DOHH2 (cell line): ENCODE results near the gene LBX2.
"Not testable (repeated sequence)": the region's sequence is repeated elsewhere in the genome, so short reads cannot be mapped to it uniquely, and the experiment has no call there.

Experiments
- H3F3A ChIP-seq: fragments of 200-600 bp; sonication (generic), shearing (Covaris generic); 2 replicates; pipeline ENCODE4 v1.6.0; 2016; ENCODE audit warnings: antibody characterized with exemption, mild to moderate bottlenecking; ENCODE audit not compliant: control insufficient read depth, insufficient read depth
- H3K27ac ChIP-seq: fragments of 200-600 bp; sonication (generic); 2 replicates; pipeline ENCODE4 v1.5.1; 2014; ENCODE audit warnings: low read depth, mild to moderate bottlenecking, low read length, moderate library complexity
- H3K27me3 ChIP-seq: fragments of 200-600 bp; sonication (generic); 2 replicates; pipeline ENCODE4 v1.6.1; 2014; ENCODE audit warnings: mild to moderate bottlenecking, low read length, mixed read lengths; ENCODE audit not compliant: control insufficient read depth
- H3K36me3 ChIP-seq: fragments of 200-600 bp; sonication (generic); 2 replicates; pipeline ENCODE4 v1.6.1; 2014; ENCODE audit warnings: mild to moderate bottlenecking, low read length, moderate library complexity, mixed read lengths; ENCODE audit not compliant: control insufficient read depth
- H3K4me1 ChIP-seq: fragments of 200-600 bp; sonication (generic); 2 replicates; pipeline ENCODE4 v1.6.1; 2014; ENCODE audit warnings: mild to moderate bottlenecking, low read length, mixed read lengths; ENCODE audit not compliant: control insufficient read depth
- H3K4me2 ChIP-seq: fragments of 200-600 bp; sonication (generic); 2 replicates; pipeline ENCODE4 v1.6.0; 2014; ENCODE audit warnings: mild to moderate bottlenecking, low read length, moderate library complexity
- H3K4me3 ChIP-seq: fragments of 200-600 bp; sonication (generic); 2 replicates; pipeline ENCODE4 v1.5.1; 2014; ENCODE audit warnings: mild to moderate bottlenecking, low read length, mixed read lengths
- H3K79me2 ChIP-seq: fragments of 200-600 bp; sonication (generic); 2 replicates; pipeline ENCODE4 v1.6.1; 2014; ENCODE audit warnings: mild to moderate bottlenecking, low read length, mixed read lengths; ENCODE audit not compliant: control insufficient read depth
- H3K9me2 ChIP-seq: fragments of 200-600 bp; sonication (generic); replicated peaks from 2 replicates; pipeline ENCODE4 v1.6.1; 2014; ENCODE audit warnings: mild to moderate bottlenecking, low read length, mixed read lengths; ENCODE audit not compliant: control insufficient read depth
- H3K9me3 ChIP-seq: fragments of 200-600 bp; sonication (generic); 2 replicates; pipeline ENCODE4 v1.6.1; 2014; ENCODE audit warnings: antibody characterized with exemption, low read length, mixed read lengths; ENCODE audit not compliant: control insufficient read depth, insufficient read depth
- H4K20me1 ChIP-seq: fragments of 200-600 bp; sonication (generic); 2 replicates; pipeline ENCODE4 v1.6.0; 2014; ENCODE audit warnings: low read depth, mild to moderate bottlenecking, antibody characterized with exemption, low read length, moderate library complexity; ENCODE audit not compliant: control insufficient read depth, insufficient read depth
- CTCF ChIP-seq: fragments of 200-600 bp; sonication (generic); IDR thresholded peaks from one replicate; pipeline ENCODE4 v1.5.1; 2014; ENCODE audit warnings: antibody characterized with exemption, mild to moderate bottlenecking, low read depth, low read length; ENCODE audit not compliant: poor library complexity, severe bottlenecking
- EZH2phosphoT487 ChIP-seq: fragments of 200-600 bp; sonication (generic); IDR thresholded peaks from 2 replicates; pipeline ENCODE4 v1.6.1; 2017; ENCODE audit warnings: borderline replicate concordance, mild to moderate bottlenecking, antibody characterized with exemption, low read length, moderate library complexity, mixed read lengths

The LBX2 gene

DNA sequence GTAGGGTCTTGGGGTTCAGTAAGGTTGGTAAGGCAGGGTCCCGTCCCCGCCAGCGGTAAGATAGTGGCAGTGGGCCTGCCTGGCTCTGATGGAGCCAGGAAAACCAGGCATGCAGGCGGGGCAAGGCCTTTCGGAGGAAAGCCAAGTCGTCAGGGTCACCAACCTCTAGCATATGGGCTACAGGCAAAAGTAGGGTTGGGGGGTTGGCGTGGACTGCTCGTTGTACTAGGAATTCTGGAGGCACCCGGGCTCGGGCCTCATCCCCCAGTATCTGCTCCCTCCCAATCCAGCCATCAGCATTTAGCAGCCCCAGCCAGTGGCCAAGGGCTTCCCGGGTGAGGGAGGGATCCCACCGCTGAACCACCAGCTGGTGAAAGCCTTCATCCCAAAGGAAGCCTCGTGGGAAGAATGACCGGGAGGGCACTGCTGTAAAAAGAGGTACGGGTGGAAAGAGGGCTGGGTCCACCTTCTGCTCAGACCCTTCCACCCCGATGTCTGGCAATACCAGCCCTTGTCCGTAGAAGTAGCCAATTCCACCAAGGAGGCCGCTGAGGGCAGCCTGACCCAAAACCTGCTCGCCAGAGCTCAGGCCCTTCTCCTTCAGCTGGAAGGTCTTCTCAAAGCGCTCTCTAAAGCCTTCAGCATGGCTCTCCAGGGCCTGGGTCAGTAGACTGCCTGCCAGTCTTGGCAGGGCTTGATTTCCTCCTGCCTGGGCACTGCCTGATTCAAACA, 37.2 kb downstream of the LBX2 start:
- peaks cover 33% of the 10 kb centered on the region for H3K36me3 ChIP-seq
- H3K9me2 ChIP-seq = no peaks in the 10 kb centered on the region
- no peak overlapping the region for H3K4me3 ChIP-seq
- peaks cover 17% of the 10 kb centered on the region for H3K4me1 ChIP-seq
- H3K79me2 ChIP-seq = peaks cover 40% of the 10 kb centered on the region
- H3K9me3 ChIP-seq = no peaks in the 10 kb centered on the region
- TF ChIP-seq EZH2phosphoT487 (no peak), CTCF (no peak)
- H3K27ac ChIP-seq = no peak overlapping the region
- no peaks in the 10 kb centered on the region for H3K27me3 ChIP-seq
- no peak overlapping the region for H3K4me2 ChIP-seq
- H3F3A ChIP-seq = 0 out of 2 replicates have a peak, but pooled peaks cover 4% of the 10 kb centered on the region
- H4K20me1 ChIP-seq = no peaks in the 10 kb centered on the region

DNA sequence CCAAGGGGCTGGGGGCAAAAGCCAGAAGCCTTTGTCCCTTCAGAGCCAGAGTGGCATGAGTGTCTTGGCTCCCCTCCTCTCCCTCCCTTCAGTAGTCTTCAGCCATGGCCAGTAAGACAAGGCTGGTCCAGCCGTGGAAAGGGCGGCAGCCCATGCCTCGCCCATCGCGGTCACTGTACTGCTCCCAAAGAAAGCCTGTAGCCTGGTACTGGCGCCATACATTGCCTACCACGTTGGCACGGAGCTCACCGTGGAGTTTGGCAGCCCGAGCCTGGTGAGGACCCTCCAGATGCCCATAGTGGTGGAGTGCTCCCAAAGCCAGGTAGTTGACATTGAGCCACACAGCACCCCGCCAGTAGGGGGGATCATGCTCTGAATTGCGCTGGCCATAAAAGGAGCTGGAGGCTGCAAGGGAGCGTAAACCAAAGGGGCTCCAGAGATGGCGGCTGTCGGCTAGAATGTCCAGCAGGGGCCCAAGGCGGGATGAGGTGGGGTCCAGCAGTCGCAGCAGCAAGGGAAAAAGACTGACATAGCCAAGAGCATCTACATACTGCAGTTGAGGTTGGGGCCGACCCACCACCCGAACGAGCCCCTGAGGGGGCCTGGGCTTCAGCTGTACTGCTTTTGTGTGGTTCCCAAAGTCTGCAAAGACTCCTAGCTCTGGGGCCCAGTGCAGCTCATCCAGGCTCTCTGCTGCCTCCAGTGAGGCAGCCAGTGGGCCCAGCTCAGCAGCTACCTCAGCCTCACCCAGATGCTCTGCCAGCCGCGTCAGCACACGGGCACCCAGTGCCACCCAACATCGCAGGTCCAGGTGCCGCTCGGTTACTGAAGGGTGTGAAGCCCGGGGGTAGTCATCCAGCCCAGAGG, 38.0 kb downstream of the LBX2 start:
- H3K9me2 ChIP-seq = no peaks in the 10 kb centered on the region
- no peaks in the 10 kb centered on the region for H3K9me3 ChIP-seq
- TF ChIP-seq CTCF = peak; percentile 54
- TF ChIP-seq EZH2phosphoT487 = no peak
- H3K4me3 ChIP-seq = no peak overlapping the region
- peaks cover 22% of the 10 kb centered on the region for H3K4me1 ChIP-seq
- H3K36me3 ChIP-seq = peaks cover 38% of the 10 kb centered on the region
- no peaks in the 10 kb centered on the region for H4K20me1 ChIP-seq
- peaks cover 43% of the 10 kb centered on the region for H3K79me2 ChIP-seq
- peaks cover 9% of the 10 kb centered on the region; the same call in 1 of the 2 replicates for H3F3A ChIP-seq
- H3K27ac ChIP-seq = no peak overlapping the region
- H3K4me2 ChIP-seq = no peak overlapping the region
- no peaks in the 10 kb centered on the region for H3K27me3 ChIP-seq

DNA sequence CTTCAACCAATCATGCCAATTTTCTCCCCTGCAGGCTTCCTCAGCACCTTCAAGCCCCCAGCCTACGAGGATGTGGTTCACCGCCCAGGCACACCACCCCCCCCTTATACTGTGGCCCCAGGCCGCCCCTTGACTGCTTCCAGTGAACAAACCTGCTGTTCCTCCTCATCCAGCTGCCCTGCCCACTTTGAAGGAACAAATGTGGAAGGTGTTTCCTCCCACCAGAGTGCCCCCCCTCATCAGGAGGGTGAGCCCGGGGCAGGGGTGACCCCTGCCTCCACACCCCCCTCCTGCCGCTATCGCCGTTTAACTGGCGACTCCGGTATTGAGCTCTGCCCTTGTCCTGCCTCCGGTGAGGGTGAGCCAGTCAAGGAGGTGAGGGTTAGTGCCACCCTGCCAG, 39.2 kb downstream of the LBX2 start:
- not testable (repeated sequence) for H3K27me3 ChIP-seq, H4K20me1 ChIP-seq, H3K9me3 ChIP-seq, H3K9me2 ChIP-seq, H3K4me2 ChIP-seq, H3K27ac ChIP-seq, H3K4me3 ChIP-seq
- peaks cover 26% of the 10 kb centered on the region for H3K4me1 ChIP-seq
- peaks cover 42% of the 10 kb centered on the region for H3K36me3 ChIP-seq
- peaks cover 43% of the 10 kb centered on the region for H3K79me2 ChIP-seq
- peaks cover 12% of the 10 kb centered on the region; the same call in 1 of the 2 replicates for H3F3A ChIP-seq

- H3K9me3 ChIP-seq, H3K9me2 ChIP-seq, H4K20me1 ChIP-seq, H3K27me3 ChIP-seq, H3K27ac ChIP-seq: not testable (repeated sequence)
- Histone ChIP-seq H3K79me2 (peaks cover 40% of the 10 kb centered on the region), H3K36me3 (peaks cover 39% of the 10 kb centered on the region), H3K4me1 (peaks cover 26% of the 10 kb centered on the region), H3F3A (peaks cover 12% of the 10 kb centered on the region; the same call in 1 of the 2 replicates), H3K4me2 (peak overlapping the region; percentile 88), H3K4me3 (peak overlapping the region; percentile 81)
These were observed 39.8 kb downstream of the LBX2 start for GRCh38 chr2:74459503-74460118.
